NB4 (cell line): ENCODE data around the gene CD163.
"Not testable (repeated sequence)": the region's sequence is repeated elsewhere in the genome, so short reads cannot be mapped to it uniquely, and the experiment has no call there.

ENCODE experiments used
- DNase-seq: peaks from one replicate; pipeline ENCODE4 v3.0.0; 2010; ENCODE audit warnings: low read depth
- H3K4me3 ChIP-seq: one replicate; pipeline ENCODE4 v1.5.1; 2011; ENCODE audit warnings: mild to moderate bottlenecking, low read depth, low read length, moderate library complexity
- MYC ChIP-seq: IDR thresholded peaks from 2 replicates; pipeline ENCODE4 v1.6.1; 2011; ENCODE audit warnings: low read depth, low read length
- POLR2A ChIP-seq: IDR thresholded peaks from 2 replicates; pipeline ENCODE4 v1.6.1; 2011; ENCODE audit warnings: mild to moderate bottlenecking; ENCODE audit not compliant: insufficient read length; ENCODE audit errors: extremely low read depth
- TF ChIP-seq, protein P1 (sequence below): IDR thresholded peaks from one replicate; pipeline ENCODE4 v1.5.1; 2012; ENCODE audit warnings: low read depth, low read length
- TF ChIP-seq, protein P2 (sequence below): IDR thresholded peaks from 2 replicates; pipeline ENCODE4 v1.6.1; 2011; ENCODE audit warnings: low read depth, low read length

Gene CD163

DNA sequence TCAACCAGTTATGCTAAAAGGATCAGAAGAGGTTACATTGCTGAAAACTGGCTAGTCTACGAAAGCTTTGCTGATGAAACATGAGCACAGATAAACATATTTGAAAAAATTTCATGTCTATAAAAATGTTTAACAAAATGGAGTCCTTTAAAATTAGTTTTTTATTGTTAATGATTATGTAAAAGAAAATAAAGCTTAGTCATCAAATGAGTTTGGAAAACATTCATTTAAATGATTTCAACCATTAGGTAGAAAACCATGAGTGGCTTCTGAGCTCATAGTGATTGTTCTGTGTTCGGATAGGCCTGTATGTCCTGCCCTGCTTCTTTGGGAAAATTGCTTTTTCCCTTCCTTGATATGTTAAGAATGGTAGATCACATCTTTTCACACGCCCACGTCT lies 59.0 kb downstream of the CD163 start:
- H3K4me3 ChIP-seq = no peak overlapping the region
- no peak for DNase-seq
- TF ChIP-seq POLR2A = no peak
- TF ChIP-seq, protein P1, sequence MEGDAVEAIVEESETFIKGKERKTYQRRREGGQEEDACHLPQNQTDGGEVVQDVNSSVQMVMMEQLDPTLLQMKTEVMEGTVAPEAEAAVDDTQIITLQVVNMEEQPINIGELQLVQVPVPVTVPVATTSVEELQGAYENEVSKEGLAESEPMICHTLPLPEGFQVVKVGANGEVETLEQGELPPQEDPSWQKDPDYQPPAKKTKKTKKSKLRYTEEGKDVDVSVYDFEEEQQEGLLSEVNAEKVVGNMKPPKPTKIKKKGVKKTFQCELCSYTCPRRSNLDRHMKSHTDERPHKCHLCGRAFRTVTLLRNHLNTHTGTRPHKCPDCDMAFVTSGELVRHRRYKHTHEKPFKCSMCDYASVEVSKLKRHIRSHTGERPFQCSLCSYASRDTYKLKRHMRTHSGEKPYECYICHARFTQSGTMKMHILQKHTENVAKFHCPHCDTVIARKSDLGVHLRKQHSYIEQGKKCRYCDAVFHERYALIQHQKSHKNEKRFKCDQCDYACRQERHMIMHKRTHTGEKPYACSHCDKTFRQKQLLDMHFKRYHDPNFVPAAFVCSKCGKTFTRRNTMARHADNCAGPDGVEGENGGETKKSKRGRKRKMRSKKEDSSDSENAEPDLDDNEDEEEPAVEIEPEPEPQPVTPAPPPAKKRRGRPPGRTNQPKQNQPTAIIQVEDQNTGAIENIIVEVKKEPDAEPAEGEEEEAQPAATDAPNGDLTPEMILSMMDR = no peak

DNA sequence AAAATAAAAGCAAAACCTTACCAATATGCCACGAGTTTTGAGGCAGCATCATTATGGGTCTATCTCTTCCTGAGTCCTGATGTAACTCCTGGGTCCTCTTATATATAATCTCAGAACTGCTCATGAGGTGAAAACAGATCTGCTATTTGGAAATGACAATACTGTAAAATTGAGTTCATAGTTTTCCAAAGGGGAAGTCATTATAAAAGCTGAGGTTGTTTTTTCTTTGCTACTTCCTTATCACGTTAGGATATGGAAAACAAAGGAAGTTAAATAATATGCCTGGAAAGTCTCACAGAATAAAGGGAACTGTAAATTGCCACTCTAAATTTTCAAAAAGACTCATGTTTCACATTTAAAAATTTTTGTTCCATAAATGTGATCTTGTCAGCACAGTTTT lies 59.5 kb downstream of the CD163 start, which contains the start of gene CD163L1:
TSS of gene CD163L1 (minus strand) at position 78 of the 400 bp plus-strand sequence. CDS start at position 52, 26 bp downstream.
- TF ChIP-seq, protein P1 = no peak
- TF ChIP-seq MYC (no peak), POLR2A (no peak)
- TF ChIP-seq, protein P2, sequence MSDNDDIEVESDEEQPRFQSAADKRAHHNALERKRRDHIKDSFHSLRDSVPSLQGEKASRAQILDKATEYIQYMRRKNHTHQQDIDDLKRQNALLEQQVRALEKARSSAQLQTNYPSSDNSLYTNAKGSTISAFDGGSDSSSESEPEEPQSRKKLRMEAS = no peak
- no peak for DNase-seq
- no peak within 1 kb of the TSS for H3K4me3 ChIP-seq

DNA sequence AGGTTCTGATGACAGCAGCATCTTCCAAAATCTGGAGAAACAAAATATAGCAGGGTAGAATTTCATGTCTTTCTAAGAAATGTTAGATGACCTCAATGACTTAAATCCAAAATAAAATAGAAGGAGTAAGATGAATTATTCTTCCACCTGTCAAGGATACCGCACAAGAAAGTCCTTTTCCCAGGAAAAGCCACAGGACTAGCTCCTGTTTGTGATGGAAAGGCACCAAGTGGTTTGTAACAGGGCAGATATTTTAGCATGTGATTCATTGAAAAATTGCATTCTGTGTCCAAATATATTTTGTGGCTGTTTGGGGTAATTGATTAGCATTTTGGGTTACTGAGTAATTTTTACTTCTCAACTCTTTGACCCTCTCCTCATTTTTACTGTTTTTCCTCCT lies 62.4 kb downstream of the CD163 start:
- no peak overlapping the region for H3K4me3 ChIP-seq
- TF ChIP-seq MYC (no peak), POLR2A (no peak)
- TF ChIP-seq, protein P1 = no peak
- TF ChIP-seq, protein P2 = no peak
- DNase-seq = no peak

DNA sequence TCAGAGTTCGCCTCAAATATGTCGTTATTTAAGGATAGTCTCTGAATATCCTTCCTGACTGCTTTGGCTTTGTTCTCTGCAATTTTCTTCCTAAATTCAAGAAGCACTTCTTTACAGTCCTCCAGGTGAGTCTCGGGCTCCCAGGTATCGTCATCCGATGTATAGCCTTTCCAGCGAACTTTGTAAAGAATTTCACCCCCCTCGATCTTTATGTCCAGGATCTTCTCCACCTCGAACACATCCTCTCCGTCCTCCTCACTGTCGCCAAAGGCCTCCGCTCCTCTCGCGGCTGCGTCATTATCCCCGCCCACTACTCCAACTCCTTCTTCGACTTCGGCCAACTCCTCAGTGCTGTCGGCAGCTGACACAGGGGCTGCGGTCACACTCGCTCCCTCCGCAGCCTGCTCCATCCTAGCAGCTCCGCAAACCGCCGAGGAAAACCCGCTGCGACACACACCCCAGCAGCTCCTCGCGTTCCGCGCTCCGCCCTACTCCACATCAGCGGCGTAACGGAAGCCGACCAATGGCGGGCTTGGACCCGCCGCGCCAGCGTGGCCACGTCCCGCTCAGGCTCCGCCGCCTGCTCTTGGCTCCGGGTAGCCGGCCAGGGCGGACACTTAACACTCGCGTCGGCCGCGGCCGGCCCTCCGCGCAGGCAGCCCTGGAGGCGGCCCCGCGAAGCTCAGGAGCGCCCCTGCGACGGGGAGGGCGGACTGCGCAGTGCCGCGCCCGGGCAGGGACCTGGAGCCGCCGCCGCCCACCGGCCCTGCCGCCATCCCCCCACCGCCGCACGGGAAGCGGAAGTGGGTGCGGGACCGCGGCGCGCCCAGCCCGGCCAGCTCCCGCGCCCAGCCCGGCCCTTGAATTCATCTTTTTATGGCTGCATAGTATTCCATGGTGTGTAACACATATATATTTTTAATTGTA lies 63.7 kb downstream of the CD163 start:
- peak overlapping the region; percentile 65 for H3K4me3 ChIP-seq
- DNase-seq = peak; percentile 83
- TF ChIP-seq, protein P1 = no peak
- no peak for TF ChIP-seq POLR2A
- TF ChIP-seq MYC = no peak
- TF ChIP-seq, protein P2 = no peak

DNA sequence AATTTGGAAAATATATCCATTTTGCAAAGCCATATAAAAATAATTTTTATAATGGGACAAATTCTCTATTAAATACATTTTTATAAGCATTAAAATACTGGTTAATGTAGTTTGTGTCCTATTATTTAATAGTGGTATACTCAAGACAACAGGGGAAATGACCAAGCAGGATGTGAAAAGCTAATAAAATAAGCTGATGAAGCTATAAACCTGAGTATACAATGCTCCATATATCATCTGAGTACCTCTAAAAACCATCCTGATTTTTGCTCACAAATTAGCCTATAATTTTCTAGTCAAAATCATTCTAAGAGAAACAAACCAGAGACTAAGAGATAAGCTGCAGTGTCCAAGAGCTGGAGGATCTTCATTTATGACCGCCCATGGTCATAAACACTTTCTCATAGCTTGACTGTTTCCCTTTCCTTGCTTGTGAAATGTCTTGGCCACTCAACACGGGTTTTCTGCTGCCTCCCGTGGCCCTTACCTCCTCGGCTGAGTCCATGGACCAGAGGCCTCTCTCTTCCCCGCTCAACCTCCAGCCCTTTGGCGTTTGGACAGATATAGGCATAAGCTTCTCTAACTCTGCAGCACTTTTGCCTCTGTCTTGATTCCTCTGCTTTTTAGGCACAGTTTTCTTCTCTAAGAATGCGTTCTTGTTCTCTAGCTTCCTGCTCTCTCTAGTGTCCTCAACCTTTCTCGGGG lies 65.1 kb downstream of the CD163 start:
- H3K4me3 ChIP-seq = peak overlapping the region; percentile 65
- DNase-seq = peak; percentile 57

DNA sequence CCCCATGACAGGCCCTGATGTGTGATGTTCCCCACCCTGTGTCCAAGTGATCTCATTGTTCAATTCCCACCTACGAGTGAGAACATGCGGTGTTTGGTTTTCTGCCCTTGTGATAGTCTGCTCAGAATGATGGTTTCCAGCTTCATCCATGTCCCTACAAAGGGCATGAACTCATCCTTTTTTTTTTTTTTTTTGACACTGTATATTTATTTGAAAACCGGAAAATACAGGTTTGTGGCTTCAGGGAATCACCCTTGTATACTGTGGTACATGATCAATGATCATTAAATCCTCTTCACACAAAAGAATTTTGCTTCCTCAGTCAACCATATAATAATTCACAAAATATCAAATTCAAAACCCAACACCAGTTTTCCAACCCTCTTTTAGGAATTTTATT lies 66.1 kb downstream of the CD163 start:
- not testable (repeated sequence) for DNase-seq
- H3K4me3 ChIP-seq = peak overlapping the region; percentile 34

DNA sequence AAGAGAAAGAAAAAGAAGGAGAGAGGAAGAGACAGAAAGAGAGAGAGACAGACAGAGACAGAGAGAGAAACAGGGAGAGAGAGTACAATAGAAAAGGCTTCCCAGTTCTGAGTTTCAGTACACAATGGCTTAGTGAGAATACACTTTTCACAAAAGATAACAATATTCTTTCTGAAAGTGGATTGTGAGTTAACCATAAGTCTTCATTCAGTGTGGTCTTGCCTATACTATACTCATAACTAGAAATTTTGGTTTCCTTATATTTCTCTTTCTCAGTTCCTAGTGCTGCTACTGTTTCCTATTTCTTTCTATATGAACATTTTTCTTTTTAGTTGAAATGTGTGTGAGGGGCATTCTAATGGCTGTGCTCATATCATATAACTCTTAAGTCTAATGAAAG lies 68.9 kb downstream of the CD163 start:
- DNase-seq = no peak
- TF ChIP-seq, protein P2 = no peak
- TF ChIP-seq, protein P1 = no peak
- TF ChIP-seq POLR2A = no peak
- TF ChIP-seq MYC = no peak

More for the DNA sequence above, 68.9 kb downstream of the CD163 start:
- no peak overlapping the region for H3K4me3 ChIP-seq
